Measurements from ENCODE around the gene PTPRZ1. TPM values are rescaled to one million over a fixed set of nuclear protein-coding genes. Genes with fewer than 3 reads are reported as not detected.

Gene PTPRZ1
- total and polyA plus RNA-seq, 2 of the 8 experiments (the other 6 are each of a cell fraction or from before 2014, with no cell fraction given): 112 to 135 TPM

DNA sequence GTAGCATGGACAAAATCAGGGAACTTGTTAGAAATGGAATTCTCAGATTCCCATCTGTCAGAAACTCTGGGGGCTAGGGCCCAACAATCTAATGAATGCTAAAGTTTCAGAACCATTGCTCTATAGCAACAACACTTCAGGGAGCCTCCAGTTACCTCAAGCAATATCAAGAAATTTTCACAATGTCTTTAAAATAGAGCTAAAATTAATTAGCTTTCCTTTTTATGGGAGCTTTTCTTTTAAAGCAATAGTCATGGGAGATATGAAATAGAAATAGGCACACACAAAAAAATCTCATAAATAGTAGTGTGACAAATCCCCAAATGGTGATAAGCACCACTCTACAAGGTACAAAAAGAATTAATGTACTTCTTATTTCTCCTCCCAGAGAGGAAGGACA is 190.2 kb downstream of the PTPRZ1 start:
- Histone ChIP-seq H2BK20ac (ENCODE audit: low read length) (no peak overlapping the region), H4K5ac (ENCODE audit: insufficient read length, low read depth, low read length) (no peak overlapping the region), H3K9ac (replicated peaks in 1 of 4; ENCODE audit: extremely low read depth in 1 of 4, low read depth in 3 of 4, low read length in 3 of 4) (no peak overlapping the region), H2AFZ (ENCODE audit: low read length) (no peak overlapping the region), H2BK120ac (replicated peaks; ENCODE audit: low read depth, low read length) (no peak overlapping the region), H3K18ac (ENCODE audit: extremely low read depth, low read length) (no peak overlapping the region), H3K27ac (ENCODE audit: low read depth, low read length) (no peak overlapping the region), H4K20me1 (replicated peaks in 1 of 2; ENCODE audit: control insufficient read depth in 1 of 2, insufficient read depth in 2 of 2, low read length in 2 of 2) (peaks cover 0 to 2% of the 10 kb centered on the region in 2 experiments), H3K4me2 (ENCODE audit: insufficient read depth in 1 of 2, low read depth in 2 of 2, low read length in 2 of 2) (no peak overlapping the region), H2BK5ac (ENCODE audit: low read depth, low read length) (no peak overlapping the region), H3K79me2 (ENCODE audit: control insufficient read depth in 1 of 2, insufficient read depth in 2 of 2, low read length in 2 of 2) (no peaks in the 10 kb centered on the region), H4K8ac (ENCODE audit: extremely low read depth, insufficient read depth, low read length) (no peak overlapping the region), H2BK12ac (ENCODE audit: low read depth, low read length) (no peak overlapping the region), H3K4me3 (ENCODE audit: extremely low read depth in 1 of 4, insufficient read depth in 2 of 4, low read depth in 3 of 4, low read length in 4 of 4) (no peak overlapping the region), H4K91ac (replicated peaks; ENCODE audit: insufficient read length, low read length) (no peak overlapping the region), H3K14ac (ENCODE audit: insufficient read length) (no peak overlapping the region), H3K4ac (replicated peaks; ENCODE audit: insufficient read length, low read depth, low read length) (no peak overlapping the region), H3K4me1 (replicated peaks in 1 of 4; ENCODE audit: control insufficient read depth in 3 of 4, insufficient read depth in 4 of 4, low read length in 3 of 4) (peaks cover 0 to 3% (median 0%) of the 10 kb centered on the region in 4 experiments; a peak in 1 of 7 replicates), H3K79me1 (ENCODE audit: low read depth, low read length) (no peaks in the 10 kb centered on the region), H2BK15ac (ENCODE audit: low read length) (no peak overlapping the region), H3K9me3 (ENCODE audit: insufficient read depth in 2 of 2, low read depth in 1 of 2, low read length in 1 of 2) (no peaks in the 10 kb centered on the region), H3K56ac (replicated peaks; ENCODE audit: insufficient read length, low read depth, low read length) (no peak overlapping the region), H3K27me3 (replicated peaks in 1 of 4; ENCODE audit: control insufficient read depth in 3 of 4, extremely low read depth in 1 of 4, insufficient read depth in 3 of 4, low read length in 3 of 4) (no peaks in the 10 kb centered on the region), H2AK5ac (ENCODE audit: low read depth, low read length) (no peak overlapping the region), H3K23ac (ENCODE audit: insufficient read length) (no peak overlapping the region), H3K36me3 (ENCODE audit: control insufficient read depth in 2 of 4, insufficient read depth in 4 of 4, low read length in 3 of 4) (peaks cover 3 to 42% (median 28%) of the 10 kb centered on the region in 4 experiments; a peak in 7 of 8 replicates), H3K23me2 (ENCODE audit: low read depth, low read length) (no peaks in the 10 kb centered on the region)
- TF ChIP-seq SUZ12 (IDR thresholded peaks at IDR 0.05; ENCODE audit: low read length) (no peak), JUND (IDR thresholded peaks at IDR 0.05; ENCODE audit: low read length) (no peak), KDM1A (IDR thresholded peaks at IDR 0.05; ENCODE audit: borderline replicate concordance, low read length) (no peak), POLR2A (IDR thresholded peaks at IDR 0.05; ENCODE audit: control extremely low read depth in 1 of 2, low read depth in 2 of 2, low read length in 2 of 2) (0 out of 3 replicates have a peak, but pooled peaks of 1 of the 2 experiments have one; percentile 3)
- ChIA-PET POLR2A (ENCODE audit: partially characterized antibody) (interaction anchor here (1.0 to 1.8 kb wide), 2 partner anchors 8 to 10 kb away, joined by 3 to 6 read pairs; no protein-coding TSS in a partner anchor), CTCF (ENCODE audit: partially characterized antibody) (no interaction called here)
- no peak for DNase-seq (ENCODE audit: low read depth in 1 of 2, low spot score in 2 of 2)
- FAIRE-seq: no peak

All from H1 (cell line).